Measurements from ENCODE around the gene SUPT7L.
"Not testable (repeated sequence)": the region's sequence is repeated elsewhere in the genome, so short reads cannot be mapped to it uniquely, and the experiment has no call there.

The SUPT7L gene

DNA sequence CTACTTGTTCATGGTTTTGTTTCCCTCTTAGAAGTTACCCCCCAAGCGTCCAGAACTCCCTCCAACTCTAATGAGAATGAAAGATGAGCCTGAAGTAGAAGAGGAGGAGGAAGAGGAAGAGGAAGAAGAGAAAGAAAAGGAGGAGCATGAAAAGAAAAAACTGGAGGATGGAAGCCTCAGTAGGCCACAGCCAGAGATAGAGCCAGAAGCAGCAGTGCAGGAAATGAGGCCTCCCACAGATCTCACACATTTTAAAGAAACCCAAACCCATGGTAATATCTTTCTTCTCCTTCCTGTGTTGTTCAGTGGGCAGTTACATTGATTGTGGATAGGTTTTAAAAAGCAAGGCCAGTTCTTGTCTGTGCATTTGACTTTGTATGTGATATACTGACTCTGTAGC lies 21.6 kb upstream of the SUPT7L start:
- not testable (repeated sequence) for DNase-seq (ENCODE audit: low spot score)

DNA sequence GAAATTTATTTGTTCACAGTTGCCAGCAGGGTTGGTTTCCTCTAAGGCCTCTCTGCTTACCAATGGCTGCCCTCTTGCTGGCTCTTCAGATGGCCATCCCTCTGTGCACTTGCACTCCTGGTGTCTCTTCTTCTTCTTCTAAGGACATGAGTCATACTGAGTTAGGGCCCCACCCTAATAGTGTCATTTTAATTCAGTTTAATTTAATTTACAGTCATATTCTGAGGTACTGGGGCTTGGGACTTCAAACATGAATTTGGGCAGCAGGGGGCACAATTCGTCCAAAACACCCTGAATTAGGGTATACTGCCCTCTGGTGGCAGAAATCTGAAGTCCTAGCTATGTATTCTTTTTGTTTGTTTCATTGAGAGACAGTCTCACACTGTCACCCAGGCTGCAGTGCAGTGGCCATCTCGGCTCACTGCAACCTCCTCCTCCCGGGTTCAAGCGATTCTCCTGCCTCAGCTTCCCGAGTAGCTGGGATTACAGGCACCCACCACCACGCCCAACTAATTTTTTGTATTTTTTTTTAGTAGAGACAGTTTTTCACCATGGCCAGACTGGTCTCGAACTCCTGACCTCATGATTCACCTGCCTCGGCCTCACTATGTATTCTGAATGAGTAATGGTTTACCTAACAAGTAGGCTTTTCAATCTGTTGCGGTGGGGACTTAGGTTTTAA lies 20.1 kb upstream of the SUPT7L start:
- DNase-seq (ENCODE audit: low spot score) = peak; percentile 92

DNA sequence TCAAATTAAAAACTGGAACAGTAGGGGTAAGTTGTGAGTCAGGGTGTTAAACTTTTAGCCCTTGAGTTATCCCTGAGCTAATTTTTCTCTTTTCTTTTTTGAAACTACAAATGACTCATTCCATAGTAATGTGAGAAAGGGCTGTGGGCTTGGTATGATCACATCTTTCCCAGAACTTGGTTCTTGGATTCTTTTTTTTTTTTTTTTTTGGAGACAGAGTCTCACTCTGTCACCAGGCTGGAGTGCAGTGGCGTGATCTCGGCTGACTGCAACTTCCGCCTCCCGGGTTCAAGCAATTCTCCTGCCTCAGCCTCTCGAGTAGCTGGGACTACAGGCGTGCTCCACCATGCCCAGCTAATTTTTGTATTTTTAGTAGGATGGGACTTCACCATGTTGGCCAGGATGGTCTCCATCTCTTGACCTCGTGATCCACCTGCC lies 18.9 kb upstream of the SUPT7L start:
- peak; percentile 98 for DNase-seq (ENCODE audit: low spot score)

DNA sequence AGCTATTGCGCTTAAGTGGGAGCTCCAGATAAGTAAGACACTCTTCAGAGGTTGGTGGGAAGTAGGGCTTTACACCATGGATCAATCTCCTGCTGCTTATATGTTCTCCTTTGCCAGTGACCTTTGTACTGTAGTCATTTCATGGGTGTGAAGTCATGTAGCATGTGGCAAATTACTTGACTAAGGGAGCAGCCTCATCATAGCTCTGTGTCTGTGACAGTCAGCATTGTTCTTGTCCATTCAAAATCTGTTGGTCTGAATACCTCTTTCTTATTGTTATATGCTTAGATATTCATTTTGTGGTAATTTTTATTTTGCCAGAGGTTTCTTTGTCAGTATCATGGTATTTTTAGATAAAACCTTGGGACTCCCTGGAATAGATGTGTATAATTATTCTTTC lies 18.4 kb upstream of the SUPT7L start:
- DNase-seq (ENCODE audit: low spot score) = peak; percentile 85

DNA sequence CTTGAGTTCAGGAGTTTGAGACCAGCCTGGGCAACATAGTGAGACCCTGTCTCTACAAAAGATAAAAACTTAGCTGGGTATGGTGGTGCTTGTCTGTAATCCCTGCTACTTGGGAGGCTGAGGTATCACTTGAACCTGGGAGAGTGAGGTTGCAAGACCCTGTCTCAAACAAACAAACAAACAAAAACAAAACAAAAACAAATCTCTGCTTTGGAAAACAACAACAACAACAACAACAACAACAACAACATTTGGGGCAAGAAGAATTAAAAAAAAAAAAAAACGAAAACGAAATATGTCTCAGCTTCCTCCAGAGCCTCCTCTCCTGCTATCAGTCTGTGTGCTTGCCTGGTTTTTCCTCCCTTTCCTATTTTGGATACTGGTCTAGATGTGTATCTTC lies 17.2 kb upstream of the SUPT7L start:
- no peak for DNase-seq (ENCODE audit: low spot score)

DNA sequence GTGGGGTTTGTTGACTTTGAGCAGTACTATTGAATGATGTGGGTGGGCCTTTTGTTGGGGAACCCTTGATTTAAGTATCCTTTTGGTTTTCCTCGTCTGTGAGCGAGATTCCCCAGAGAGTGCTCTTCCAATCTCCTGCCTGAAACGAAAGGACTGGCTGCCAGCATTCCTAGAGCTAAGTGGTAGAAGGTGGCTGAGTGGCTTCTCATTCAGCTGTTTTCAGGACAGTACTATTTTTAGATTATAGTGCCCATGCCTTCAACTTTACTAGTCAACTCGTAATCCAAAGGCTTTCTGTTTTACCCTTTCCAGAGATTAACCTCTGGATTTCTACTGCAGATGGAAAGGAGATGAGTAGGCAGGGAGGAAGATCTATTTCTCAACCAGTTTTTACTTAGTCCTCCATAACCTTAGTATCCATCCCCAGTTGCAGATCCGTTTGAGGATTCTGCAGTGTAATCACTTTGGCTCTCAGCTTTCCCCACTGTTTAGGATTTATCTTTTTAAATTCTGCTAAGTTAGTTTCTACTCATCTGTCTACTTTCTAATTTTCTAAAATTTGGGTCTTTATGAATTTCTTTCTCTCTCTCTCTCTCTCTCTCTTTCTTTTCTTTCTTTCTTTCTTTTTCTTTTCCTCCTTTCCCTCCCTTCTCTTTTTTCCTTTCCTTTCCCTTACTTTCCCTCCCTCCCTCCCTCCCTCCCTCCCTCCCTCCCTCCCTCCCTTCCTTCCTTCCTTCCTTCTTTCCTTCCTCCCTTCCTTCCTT lies 9.5 kb upstream of the SUPT7L start:
- no peak for DNase-seq (ENCODE audit: low spot score)

DNA sequence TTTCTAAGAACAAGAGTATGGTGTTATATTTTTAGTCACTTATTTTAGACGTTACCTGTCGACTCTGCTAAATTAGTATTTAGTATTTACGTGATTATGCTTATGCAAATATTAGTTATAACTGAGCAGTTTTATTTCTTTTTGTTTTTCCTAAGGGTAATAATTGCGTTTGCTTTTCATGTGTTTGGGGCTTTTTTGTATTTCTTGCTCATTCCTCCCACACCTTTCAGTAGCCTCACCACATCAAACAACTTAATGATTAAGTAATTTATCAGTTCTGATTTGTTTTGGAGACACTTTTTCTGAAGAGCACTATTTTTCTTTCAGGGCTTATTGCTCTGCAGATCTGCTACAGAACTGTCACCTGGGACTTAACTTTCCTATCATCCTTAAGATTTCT lies 7.8 kb upstream of the SUPT7L start:
- no peak for DNase-seq (ENCODE audit: low spot score)

DNA sequence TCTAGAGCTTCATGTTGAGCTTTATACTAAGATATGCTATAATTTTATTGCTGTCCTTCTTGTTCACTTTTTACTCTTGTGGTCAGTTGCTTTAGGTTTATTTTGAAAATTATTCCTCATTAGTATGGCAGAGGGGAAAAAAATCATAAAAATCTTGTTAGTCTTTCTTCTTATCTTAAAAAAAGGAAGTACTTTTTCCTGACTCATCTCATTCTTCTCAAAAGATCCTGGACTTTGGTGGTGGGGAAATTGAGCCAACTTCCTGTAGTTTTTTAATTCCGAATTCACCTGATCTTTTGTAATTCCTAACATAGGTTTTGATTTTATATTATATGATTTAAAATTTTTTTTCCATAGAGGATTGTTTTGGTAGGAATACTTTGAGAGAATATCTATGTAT lies 4.0 kb upstream of the SUPT7L start:
- DNase-seq (ENCODE audit: low spot score) = no peak

DNA sequence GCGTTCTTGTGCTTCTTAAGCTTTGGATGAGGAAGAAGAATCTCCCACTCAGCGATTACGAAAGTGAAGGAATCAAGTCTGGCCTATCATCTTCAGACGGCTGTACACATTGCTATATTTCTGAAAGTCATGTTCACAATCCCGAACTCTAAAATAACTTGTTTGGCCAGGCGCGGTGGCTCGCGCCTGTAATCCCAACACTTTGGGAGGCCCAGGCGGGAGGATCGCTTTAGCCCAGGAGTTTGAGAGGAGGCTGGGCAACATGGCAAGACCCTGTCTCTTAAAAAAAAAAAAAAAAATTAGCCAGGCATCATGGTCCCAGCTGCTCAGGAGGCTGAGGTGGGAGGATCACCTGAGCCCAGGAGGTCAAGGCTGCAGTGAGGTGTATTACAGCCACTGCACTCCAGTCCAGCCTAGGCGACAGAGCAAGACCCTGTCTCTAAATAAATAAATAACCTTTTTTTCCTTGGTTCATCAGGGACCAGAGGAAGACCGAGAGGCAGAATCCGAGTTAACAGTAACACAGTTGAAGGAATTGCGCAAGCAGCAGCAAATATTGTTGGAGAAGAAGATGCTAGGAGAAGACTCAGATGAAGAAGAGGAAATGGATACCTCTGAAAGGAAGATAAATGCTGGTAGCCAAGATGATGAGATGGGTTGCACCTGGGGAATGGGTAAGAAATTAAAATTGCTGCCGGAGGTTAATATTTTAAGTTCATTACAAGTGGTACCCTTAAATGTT lies 1.4 kb upstream of the SUPT7L start:
- DNase-seq (ENCODE audit: low spot score) = no peak

DNA sequence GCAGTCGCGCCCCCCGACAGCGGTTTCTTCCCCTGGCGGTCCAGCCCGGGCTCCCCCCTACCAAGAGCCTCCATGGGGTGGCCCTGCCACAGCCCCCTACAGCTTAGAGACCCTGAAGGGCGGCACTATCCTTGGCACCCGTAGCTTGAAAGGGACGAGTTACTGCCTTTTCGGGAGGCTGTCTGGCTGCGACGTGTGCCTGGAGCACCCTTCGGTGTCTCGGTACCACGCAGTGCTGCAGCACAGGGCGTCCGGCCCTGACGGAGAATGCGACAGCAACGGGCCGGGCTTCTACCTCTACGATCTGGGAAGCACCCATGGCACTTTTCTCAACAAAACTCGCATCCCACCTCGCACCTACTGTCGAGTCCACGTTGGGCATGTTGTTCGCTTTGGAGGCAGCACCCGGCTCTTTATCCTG lies 750 bp upstream of the SUPT7L start:
- peak; percentile 9 for DNase-seq (ENCODE audit: low spot score)

DNA sequence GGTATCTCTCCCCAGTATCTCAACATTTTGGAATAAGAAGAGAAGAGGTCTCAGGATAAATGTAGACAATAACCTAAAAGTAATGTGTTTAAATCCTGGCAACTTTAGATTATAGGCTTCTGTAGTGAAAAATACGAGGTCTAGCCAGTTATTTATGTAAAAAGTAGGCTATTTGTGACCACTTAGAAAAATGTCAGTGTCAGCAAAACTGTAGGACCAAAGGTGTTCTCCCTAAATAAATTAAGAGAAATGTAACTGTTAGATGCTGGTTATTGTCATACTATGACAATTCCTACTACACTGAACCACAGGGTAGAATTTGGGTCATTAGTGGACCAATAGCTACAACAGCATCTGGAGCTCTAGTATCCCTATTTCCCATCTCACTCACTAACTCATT lies 2.0 kb downstream of the SUPT7L start:
- DNase-seq (ENCODE audit: low spot score) = no peak

DNA sequence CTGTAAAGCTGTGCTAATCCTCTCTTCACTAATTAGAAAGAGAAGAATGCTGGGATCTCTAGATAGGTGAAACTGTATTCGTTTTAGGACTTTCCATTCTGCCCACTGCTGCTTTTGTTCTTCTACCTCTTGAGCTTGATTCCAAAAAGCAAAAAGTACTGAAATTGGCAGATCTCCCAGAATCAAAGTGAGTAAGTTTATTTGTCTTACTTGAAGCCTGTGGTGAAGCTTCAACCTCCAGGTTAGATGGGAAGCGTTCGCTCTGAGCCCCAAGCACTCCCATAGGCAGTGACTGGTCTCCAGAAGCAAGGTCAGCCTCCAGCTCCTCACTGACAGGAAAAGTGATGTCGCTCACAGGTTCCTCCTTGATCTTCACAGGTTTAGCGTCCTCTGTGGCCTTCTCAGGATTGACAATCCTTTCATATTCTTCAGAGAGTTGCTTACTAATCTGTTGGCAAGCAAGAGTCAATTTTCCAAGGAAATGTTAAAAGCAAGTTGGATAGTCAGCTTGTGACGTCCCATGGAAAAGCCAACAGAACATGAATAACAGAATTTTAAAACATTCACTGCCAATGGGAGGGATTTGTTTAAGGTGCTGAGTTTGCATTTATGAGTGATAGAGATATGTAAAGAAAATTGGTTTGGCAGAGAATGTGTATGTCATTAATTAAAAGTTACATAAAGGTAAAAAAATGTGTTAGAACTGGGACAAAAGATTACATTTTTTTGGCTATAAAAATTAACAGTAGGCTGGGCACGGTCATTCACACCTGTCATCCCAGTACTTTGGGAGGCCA lies 8.1 kb downstream of the SUPT7L start:
- peak; percentile 38 for DNase-seq (ENCODE audit: low spot score)

DNA sequence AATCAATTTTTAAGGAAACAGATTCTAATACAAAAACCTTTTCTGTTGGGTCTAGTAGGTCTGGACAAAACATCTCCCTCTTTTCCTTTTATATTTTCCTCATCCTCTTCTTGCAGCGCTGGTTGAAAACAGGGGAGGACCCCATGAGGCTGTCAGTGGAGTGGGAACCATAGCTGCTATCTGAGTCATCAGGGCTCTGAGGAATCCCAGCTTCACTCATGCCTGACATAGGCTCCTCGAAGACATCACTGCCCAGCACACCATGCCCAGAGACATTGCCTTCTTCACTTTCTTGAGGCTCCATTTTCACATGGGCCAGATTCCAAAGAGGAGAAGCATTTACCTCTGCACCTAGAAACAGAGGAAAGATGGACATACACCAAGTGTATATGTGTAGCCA lies 10.0 kb downstream of the SUPT7L start:
- peak; percentile 83 for DNase-seq (ENCODE audit: low spot score)

DNA sequence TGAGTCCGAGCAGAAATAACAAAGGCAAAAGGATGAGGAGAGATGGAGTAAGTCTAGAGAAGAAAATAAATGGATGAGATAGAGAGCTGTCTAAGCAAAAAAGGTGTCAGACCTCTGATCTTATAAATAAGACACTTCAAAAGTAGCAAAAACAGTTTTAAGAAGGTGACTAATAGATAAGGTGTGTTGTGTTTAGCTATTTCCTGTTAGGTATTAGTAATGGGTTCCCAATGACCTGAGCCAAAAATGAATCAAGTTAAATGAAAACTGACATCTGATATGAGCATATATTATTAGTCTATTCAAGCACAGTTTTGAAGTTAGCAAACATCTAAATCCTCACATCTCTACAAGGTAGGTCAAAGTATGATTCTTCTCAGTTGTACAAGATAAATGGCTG lies 10.6 kb downstream of the SUPT7L start:
- DNase-seq (ENCODE audit: low spot score) = peak; percentile 36

DNA sequence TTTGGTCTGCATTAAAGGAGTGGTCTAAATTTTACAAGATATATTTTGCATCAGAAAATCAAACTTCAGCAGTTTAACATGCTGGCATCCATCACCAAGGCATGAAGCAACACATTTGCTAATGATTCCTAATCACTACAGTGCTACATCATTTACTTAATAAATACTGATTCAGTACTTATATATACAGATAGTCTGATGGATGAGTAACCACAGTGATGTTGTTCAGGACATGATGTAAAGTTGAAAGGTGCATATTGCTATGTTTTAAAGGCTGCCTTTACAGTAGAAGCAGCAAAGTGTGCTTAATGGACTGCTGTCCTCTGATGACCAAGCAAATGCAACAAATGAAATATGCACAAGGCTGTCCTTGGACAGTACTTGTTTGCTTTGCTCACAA lies 11.1 kb downstream of the SUPT7L start:
- DNase-seq (ENCODE audit: low spot score) = peak; percentile 6

DNA sequence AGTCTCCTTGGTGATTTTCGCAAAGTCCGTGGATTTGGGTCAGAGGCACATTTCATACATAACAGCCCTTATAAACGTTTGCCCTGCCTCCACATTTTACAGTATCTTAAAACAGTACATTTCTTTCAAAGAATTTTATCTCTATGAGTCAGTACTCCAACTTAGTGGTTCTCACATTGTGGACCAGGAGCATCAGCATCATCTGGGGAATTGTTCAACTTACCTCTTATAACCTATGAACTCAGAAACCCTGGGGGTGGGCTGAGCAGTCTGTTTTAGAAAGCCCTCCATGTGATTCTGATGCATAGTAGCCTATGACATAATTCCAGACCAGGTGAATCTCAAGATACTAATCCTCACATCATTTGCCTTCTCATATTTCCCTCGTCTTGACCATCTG lies 12.4 kb downstream of the SUPT7L start:
- no peak for DNase-seq (ENCODE audit: low spot score)

DNA sequence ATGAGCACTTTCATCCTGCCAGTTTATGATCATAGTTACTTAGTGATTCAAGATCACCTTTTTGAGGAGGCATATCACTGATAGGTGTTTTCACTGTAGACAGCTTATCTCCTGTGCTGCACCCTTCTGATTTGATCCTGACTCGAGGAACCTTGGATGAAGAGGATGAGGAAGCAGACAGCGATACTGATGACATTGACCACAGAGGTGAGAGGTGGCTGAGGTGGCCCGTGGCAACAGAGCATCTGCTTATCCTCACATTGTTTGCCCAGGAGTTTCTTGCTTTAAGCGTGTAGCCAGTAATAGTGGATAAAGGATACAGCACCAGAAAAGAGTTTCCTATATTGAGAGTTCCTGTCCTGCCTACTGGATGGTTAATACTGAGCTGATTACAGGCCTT lies 15.7 kb downstream of the SUPT7L start:
- no peak for DNase-seq (ENCODE audit: low spot score)

DNA sequence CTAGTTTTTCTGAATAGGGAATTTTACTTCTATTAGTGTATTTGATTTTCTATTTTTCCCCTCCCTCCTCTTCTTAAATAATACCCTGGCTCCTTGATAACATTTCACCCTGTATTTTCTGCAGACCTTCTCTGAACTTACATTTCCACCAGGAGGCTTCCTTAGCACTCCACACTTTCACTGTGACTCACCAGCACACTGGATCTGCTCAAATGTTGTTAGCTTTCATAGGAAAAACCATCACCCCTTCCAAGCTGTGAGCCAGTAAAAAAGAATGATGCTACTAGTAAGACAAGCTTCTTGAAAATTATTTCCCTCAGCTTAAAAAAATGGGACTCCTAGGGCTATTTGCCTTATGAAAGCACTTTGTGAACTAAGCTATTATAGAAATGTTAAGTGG lies 16.1 kb downstream of the SUPT7L start:
- peak; percentile 25 for DNase-seq (ENCODE audit: low spot score)

DNA sequence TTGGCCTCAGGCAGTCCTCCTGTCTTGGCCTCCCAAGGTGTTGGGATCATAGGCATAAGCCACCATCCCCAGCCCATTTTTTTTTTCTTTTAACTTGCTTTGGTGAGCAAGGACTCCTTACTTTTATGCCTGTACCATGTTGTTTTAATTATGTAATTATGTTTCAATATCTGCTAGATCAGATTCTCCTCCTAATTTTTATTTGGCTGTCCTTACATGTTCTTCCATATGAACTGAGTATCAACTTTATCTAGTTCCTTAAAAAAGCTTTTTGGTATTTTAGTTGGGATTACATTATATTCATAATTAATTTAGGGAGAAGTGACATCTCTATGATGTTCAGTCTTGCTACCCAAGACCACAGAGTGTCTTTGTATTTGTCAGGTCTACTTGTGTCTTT lies 18.2 kb downstream of the SUPT7L start:
- no peak for DNase-seq (ENCODE audit: low spot score)

DNA sequence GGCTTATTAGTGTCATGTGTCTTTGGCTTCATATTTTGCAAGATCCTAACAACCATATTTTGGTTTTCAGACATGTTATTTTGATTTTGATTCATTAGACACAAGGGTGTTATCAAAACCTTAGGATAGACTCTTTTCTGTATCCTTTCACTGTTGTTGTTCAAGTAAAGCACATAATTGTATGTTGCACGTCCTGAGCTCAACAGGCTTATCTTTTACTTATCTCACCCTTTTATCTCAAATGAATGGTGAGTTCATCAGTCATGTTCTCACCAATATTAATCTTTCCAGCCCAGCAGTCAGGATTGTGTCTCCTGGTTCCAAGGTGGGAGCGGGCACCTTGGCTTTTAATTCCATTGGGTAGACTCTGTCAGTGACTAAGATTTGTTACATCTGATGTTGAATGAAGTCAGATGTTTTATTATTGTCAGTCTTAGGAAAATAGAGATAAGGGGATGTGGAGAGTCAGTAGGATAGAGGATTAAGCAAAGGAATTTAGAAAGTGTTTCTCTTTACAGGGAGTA lies 22.6 kb downstream of the SUPT7L start:
- no peak for DNase-seq (ENCODE audit: low spot score)

DNA sequence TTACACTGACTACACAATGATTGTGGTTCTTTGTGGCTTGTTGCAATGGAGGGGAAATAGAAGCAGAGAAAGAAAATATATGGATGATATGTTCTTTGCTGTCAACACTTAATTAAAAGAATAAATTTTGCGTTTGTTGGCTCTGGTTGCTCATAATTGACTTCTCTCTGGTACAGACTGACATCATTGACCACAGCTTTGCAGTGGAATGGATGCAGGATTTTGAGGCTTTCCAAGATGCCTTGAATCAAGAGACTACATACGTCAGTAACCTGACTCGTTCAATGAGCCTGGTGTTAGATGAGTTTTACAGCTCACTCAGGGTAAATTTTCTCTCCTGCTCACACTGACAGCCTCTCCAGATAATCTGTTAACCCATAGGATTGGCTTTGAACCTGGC lies 24.7 kb downstream of the SUPT7L start:
- peak; percentile 68 for DNase-seq (ENCODE audit: low spot score)

DNA sequence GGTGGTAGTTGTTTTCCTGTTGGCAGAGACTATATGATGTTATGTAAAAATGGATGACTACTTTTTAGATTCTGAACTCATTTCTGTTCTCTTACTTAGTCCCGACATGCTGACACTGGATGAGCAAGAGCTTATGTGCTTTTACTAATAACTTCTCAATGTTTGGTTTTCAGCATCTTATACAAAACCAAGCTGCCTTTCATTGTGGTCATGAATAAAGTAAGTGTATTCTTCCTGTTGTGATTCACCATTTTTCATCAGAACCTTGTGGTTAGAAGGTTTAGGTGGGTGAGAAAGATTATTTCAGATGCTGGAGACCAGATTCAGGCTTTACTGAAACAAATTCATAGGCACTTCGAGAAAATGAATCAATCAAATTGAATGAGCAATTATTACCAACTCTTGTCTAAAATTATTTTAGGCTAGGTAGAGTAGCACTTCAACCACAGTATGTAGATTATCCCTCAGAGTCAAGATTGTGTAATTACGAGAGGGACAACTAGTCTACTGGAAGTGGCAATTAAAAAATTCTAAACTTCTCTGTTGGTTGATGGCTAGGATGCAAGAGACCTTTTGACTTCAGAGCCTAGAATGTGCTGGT lies 25.3 kb downstream of the SUPT7L start:
- peak; percentile 88 for DNase-seq (ENCODE audit: low spot score)

All from kidney tubule cell (primary cell).